HepG2 (cell line): ENCODE results near the gene EGLN2. TPM values are rescaled to one million over a fixed set of nuclear protein-coding genes. Genes with fewer than 3 reads are reported as not detected.
A peak's percentile ranks its signal among the peaks of the same experiment; 100 is the strongest.

Experiments
- ATAC-seq: fragments of 200-7000 bp; cut with Tn5 transposase; 3 replicates; pipeline ENCODE4 v1.9.1; 2020; ENCODE audit warnings: mild to moderate bottlenecking, moderate library complexity
- BruUV-seq: library from RNA; stranded (reverse); fragments of 400-500 nt; replicated peaks from 2 replicates; lab custom pipeline; 2021; lab: Mats Ljungman, UMichigan
- CTCF ChIA-PET: fragments of 300-600 bp; formaldehyde crosslinking; extraction: SDS; loops from one replicate; lab custom pipeline; 2021; ENCODE audit warnings: low total read pairs, inconsistent platforms, low intra/inter-chr PET ratio; lab: Yijun Ruan, JAX
- POLR2A ChIA-PET: fragments of 350-600 bp; sonication (Branson Sonifier 250); formaldehyde crosslinking; loops from one replicate; lab custom pipeline; 2020; ENCODE audit warnings: antibody characterized with exemption, inconsistent platforms; lab: Yijun Ruan, JAX
- DNase-seq: peaks from one replicate; pipeline ENCODE4 v3.0.0-alpha.2; 2015; ENCODE audit warnings: low spot score
- FAIRE-seq: peaks from 3 replicates; lab custom pipeline; 2011; peaks lifted over from hg19 to GRCh38; lab: Jason Lieb, UNC
- H2AFZ ChIP-seq: one replicate; pipeline ENCODE4 v1.6.1; 2011; ENCODE audit warnings: low read length, inconsistent platforms
- H3K27ac ChIP-seq: fragments of 300-600 bp; 3 replicates; pipeline ENCODE4 v1.8.0; 2011; ENCODE audit warnings: mixed run types, mild to moderate bottlenecking, mixed read lengths, low read length, inconsistent platforms; ENCODE audit not compliant: insufficient read depth; ENCODE audit errors: extremely low read length
- H3K27me3 ChIP-seq, 2 experiments: fragments of 200-600 bp in 1 of 2; 2 replicates in 1 of 2; 3 replicates in 1 of 2; pipeline versions ENCODE4 v1.6.0 to v1.8.0; 2011; ENCODE audit warnings: low read length in 2 of 2, mild to moderate bottlenecking in 2 of 2, moderate library complexity in 2 of 2, inconsistent platforms in 1 of 2; ENCODE audit not compliant: insufficient read depth in 2 of 2, control insufficient read depth in 1 of 2
- H3K36me3 ChIP-seq, 2 experiments: fragments of 200-600 bp in 1 of 2; replicated peaks in 1 of 2; 2 replicates in 1 of 2; 3 replicates in 1 of 2; pipeline versions ENCODE4 v1.5.1 to v1.8.0; 2011; ENCODE audit warnings: low read length in 2 of 2, inconsistent platforms in 1 of 2; ENCODE audit not compliant: insufficient read depth in 2 of 2, control insufficient read depth in 1 of 2
- H3K4me1 ChIP-seq: 2 replicates; pipeline ENCODE4 v1.5.1; 2012; ENCODE audit warnings: low read length, inconsistent platforms; ENCODE audit not compliant: insufficient read depth
- H3K4me2 ChIP-seq: 2 replicates; pipeline ENCODE4 v1.6.0; 2011; ENCODE audit warnings: low read depth, low read length, inconsistent platforms
- H3K4me3 ChIP-seq, 3 experiments: fragments of 200-600 bp in 1 of 3; sonication (generic), shearing (Covaris generic) in 1 of 3; replicated peaks in 1 of 3; 2 replicates each; pipeline ENCODE4 v1.5.1; 2011 to 2016; ENCODE audit warnings: low read length in 3 of 3, inconsistent platforms in 2 of 3, low read depth in 2 of 3, mild to moderate bottlenecking in 2 of 3, control low read depth in 1 of 3, mixed read lengths in 1 of 3; ENCODE audit not compliant: insufficient read depth in 1 of 3
- H3K79me2 ChIP-seq: one replicate; pipeline ENCODE4 v1.6.1; 2011; ENCODE audit warnings: low read length, inconsistent platforms; ENCODE audit not compliant: insufficient read depth
- H3K9ac ChIP-seq: 2 replicates; pipeline ENCODE4 v1.6.0; 2011; ENCODE audit warnings: mild to moderate bottlenecking, low read depth, low read length, inconsistent platforms; ENCODE audit not compliant: insufficient read depth
- H3K9me3 ChIP-seq: 2 replicates; pipeline ENCODE4 v1.5.1; 2012; ENCODE audit warnings: mild to moderate bottlenecking, low read length
- H4K20me1 ChIP-seq: 2 replicates; pipeline ENCODE4 v1.6.0; 2011; ENCODE audit warnings: inconsistent platforms, mild to moderate bottlenecking, low read length, moderate library complexity; ENCODE audit not compliant: insufficient read depth
- ATF7 ChIP-seq, 2 experiments: fragments of 450-650 bp in 1 of 2; sonication (generic) in 1 of 2; formaldehyde crosslinking in 1 of 2; IDR thresholded peaks; 2 replicates each; pipeline versions ENCODE4 v1.4.0 to v1.6.1; 2016 to 2020; ENCODE audit warnings: antibody characterized with exemption in 1 of 2, mild to moderate bottlenecking in 1 of 2, missing genetic modification reagents in 1 of 2
- BATF2 ChIP-seq: sonication (generic); formaldehyde crosslinking; IDR thresholded peaks from 2 replicates; pipeline ENCODE4 v1.8.0; 2022; ENCODE audit warnings: mild to moderate bottlenecking, missing genetic modification reagents, moderate library complexity
- BHLHE40 ChIP-seq: IDR thresholded peaks from 2 replicates; pipeline ENCODE4 v1.6.1; 2011; ENCODE audit warnings: low read length, improper control_type of control experiment
- CBX1 ChIP-seq: IDR thresholded peaks from one replicate; pipeline ENCODE4 v1.6.1; 2016; ENCODE audit warnings: antibody characterized with exemption, low read depth
- E2F5 ChIP-seq: sonication (generic); formaldehyde crosslinking; conservative IDR thresholded peaks from 2 replicates; pipeline ENCODE4 v1.4.0; 2020; ENCODE audit warnings: missing genetic modification reagents
- HOXA9 ChIP-seq: sonication (generic); formaldehyde crosslinking; IDR thresholded peaks from 2 replicates; pipeline ENCODE4 v1.8.1; 2022; ENCODE audit warnings: missing genetic modification reagents, mild to moderate bottlenecking, moderate library complexity, borderline replicate concordance
- NCOA1 ChIP-seq: sonication (generic); formaldehyde crosslinking; IDR thresholded peaks from 2 replicates; pipeline ENCODE4 v1.9.0; 2021; ENCODE audit warnings: missing genetic modification reagents
- PRMT3 ChIP-seq: sonication (generic); formaldehyde crosslinking; IDR thresholded peaks from 2 replicates; pipeline ENCODE4 v1.8.1; 2022; ENCODE audit warnings: low read depth, mild to moderate bottlenecking, moderate library complexity, missing genetic modification reagents, borderline replicate concordance
- SNAPC2 ChIP-seq: sonication (generic); formaldehyde crosslinking; IDR thresholded peaks from 2 replicates; pipeline ENCODE4 v1.8.1; 2022; ENCODE audit warnings: mild to moderate bottlenecking, missing genetic modification reagents
- TBX3 ChIP-seq: fragments of 450-650 bp; IDR thresholded peaks from 2 replicates; pipeline ENCODE4 v1.6.1; 2017; ENCODE audit warnings: antibody characterized with exemption, mild to moderate bottlenecking, inconsistent platforms, borderline replicate concordance
- TFDP2 ChIP-seq: sonication (generic); formaldehyde crosslinking; IDR thresholded peaks from 2 replicates; pipeline ENCODE4 v1.4.0; 2020; ENCODE audit warnings: missing genetic modification reagents
- ZFP36L2 ChIP-seq: sonication (generic); formaldehyde crosslinking; IDR thresholded peaks from 2 replicates; pipeline ENCODE4 v1.4.0; 2020; ENCODE audit warnings: missing genetic modification reagents
- ZNF512B ChIP-seq: sonication (generic); formaldehyde crosslinking; IDR thresholded peaks from 2 replicates; pipeline ENCODE4 v1.5.1; 2020; ENCODE audit warnings: missing genetic modification reagents, mild to moderate bottlenecking, borderline replicate concordance
- ZNF563 ChIP-seq: sonication (generic); formaldehyde crosslinking; IDR thresholded peaks from 2 replicates; pipeline ENCODE4 v1.8.0; 2022; ENCODE audit warnings: mild to moderate bottlenecking, moderate library complexity, missing genetic modification reagents
- WGBS: methylation state at CpG from one replicate; pipeline ENCODE4 v1.1.6; 2017; ENCODE audit warnings: low lambda C conversion rate; 5-methylcytosine and 5-hydroxymethylcytosine counted together
- in situ Hi-C: cut with HindIII; loops from 2 replicates; pipeline ENCODE4 v1.10.0; 2017; ENCODE audit warnings: low pct_unique_long_range_greater_than_20kb; ENCODE audit not compliant: extremely low pct_ligation_motif_present
- intact Hi-C: fragments of 100-400 bp; cut with micrococcal nuclease; formaldehyde crosslinking; loops from one replicate; pipeline ENCODE4 v1.10.0; 2022; ENCODE audit not compliant: unreplicated experiment
- polyA plus RNA-seq, 8 experiments: library from polyadenylated mRNA; depleted of rRNA in 3 of 8; stranded (reverse) in 7 of 8; unstranded in 1 of 8; fragments of >200 nt; fragmentation: Illumina TruSeq in 4 of 8; extraction: Trizol in 4 of 8; gene quantifications; 2 replicates each; pipeline versions ENCODE4 v1.2.1 to v1.2.3, GENCODE V29; 2011 to 2016; ENCODE audit warnings: low read depth in 4 of 8, missing spikeins in 1 of 8, mixed read lengths in 1 of 8; ENCODE audit not compliant: insufficient read depth in 1 of 8
- total RNA-seq, 5 experiments: library from RNA; depleted of rRNA; stranded (reverse); fragments of >200 nt; fragmentation: Illumina TruSeq; extraction: Trizol; gene quantifications; 2 replicates each; pipeline ENCODE4 v1.2.3, GENCODE V29; 2016; ENCODE audit warnings: low read depth in 1 of 5

The EGLN2 gene
- total and polyA plus RNA-seq, 2 of the 13 experiments (the other 11 are each of a cell fraction or from before 2014, with no cell fraction given): 16.5 to 40.8 TPM

- Histone ChIP-seq H3K9me3 (no peaks in the 10 kb centered on the region), H3K4me3 (no peak overlapping the region), H3K9ac (no peak overlapping the region), H3K4me2 (no peak overlapping the region), H3K4me1 (peaks cover 39% of the 10 kb centered on the region), H3K79me2 (no peaks in the 10 kb centered on the region), H2AFZ (no peak overlapping the region), H3K36me3 (no peaks in the 10 kb centered on the region), H3K27ac (no peak overlapping the region), H4K20me1 (no peaks in the 10 kb centered on the region), H3K27me3 (no peaks in the 10 kb centered on the region)
- POLR2A ChIA-PET: no interaction called here
- WGBS: 87% methylated on average over 7 of the region's 7 CpGs
- in situ Hi-C loops (no loop called here), intact Hi-C loops (no loop called here)
- no TSS peak for BruUV-seq
- FAIRE-seq (no peak), DNase-seq (no peak), ATAC-seq (peak; percentile 36; the same call in 2 of the 3 replicates)
- TF ChIP-seq TFDP2 (CRISPR knock-in tag) (no peak), NCOA1 (CRISPR knock-in tag) (no peak), ZNF512B (no peak), SNAPC2 (CRISPR knock-in tag) (no peak), ZFP36L2 (no peak), ATF7 (IDR thresholded peaks at IDR 0.05) (no peak), ATF7 (CRISPR knock-in tag; IDR thresholded peaks at IDR 0.05) (no peak), E2F5 (CRISPR knock-in tag) (no peak), TBX3 (no peak), PRMT3 (no peak), BHLHE40 (no peak), HOXA9 (no peak), CBX1 (no peak), ZNF563 (CRISPR knock-in tag) (no peak), BATF2 (CRISPR knock-in tag) (no peak)
- CTCF ChIA-PET: no interaction called here
Measured at GRCh38 chr19:40791349-40791748, 7.6 kb upstream of the EGLN2 start.
